Measurements from ENCODE around the gene TP53I13.

TP53I13 gene

GRCh38 chr17:29617125-29617480 is 48.6 kb downstream of the TP53I13 start:
- no peak for FAIRE-seq

- no peak for FAIRE-seq
Measured at GRCh38 chr17:29617481-29618271, 49.2 kb downstream of the TP53I13 start.

GRCh38 chr17:29618272-29619065 is 50.0 kb downstream of the TP53I13 start:
- no peak for FAIRE-seq

GRCh38 chr17:29619251-29619650 is 50.8 kb downstream of the TP53I13 start:
- no peak for FAIRE-seq

GRCh38 chr17:29620271-29620670 is 51.8 kb downstream of the TP53I13 start:
- FAIRE-seq, result no peak

- FAIRE-seq, result no peak
Measured at GRCh38 chr17:29620779-29621500, 52.4 kb downstream of the TP53I13 start.

GRCh38 chr17:29621751-29622194 is 53.3 kb downstream of the TP53I13 start:
- no peak for FAIRE-seq
